Skin of body (tissue), 2 donors: ENCODE measurements around the gene KCNQ1. TPM values are rescaled to one million over a fixed set of nuclear protein-coding genes. Genes with fewer than 3 reads are reported as not detected.
A peak's percentile ranks its signal among the peaks of the same experiment; 100 is the strongest.

Experiments
- DNase-seq: peaks from one replicate; lab custom pipeline; 2025; lab: John Stamatoyannopoulos, UW
- total RNA-seq: library from RNA; depleted of rRNA; stranded (reverse); fragments of >200 nt; gene quantifications from one replicate; pipeline ENCODE4 v1.2.3, GENCODE V29; 2014

The KCNQ1 gene
- total RNA-seq, 1 donor from 2014 or later = 1.3 TPM

DNA sequence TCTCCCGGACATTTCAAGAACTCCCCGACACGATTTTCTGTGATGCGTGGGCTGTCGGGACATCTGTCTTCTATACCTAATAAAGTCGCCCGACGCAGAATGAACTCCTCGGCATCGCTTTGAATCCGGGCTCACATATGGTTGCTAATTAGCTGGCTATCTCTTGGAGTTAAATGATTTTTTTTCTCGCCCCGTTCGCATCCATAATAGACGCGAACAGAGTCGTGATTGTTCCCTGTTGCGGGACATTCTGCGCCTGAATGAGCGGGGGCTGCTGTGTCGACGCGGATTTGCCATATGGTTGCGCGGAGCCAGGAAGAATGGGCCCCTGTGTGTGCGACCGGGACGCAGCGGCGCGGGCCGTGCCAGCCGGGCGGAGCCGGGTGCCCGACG, 424.3 kb downstream of the KCNQ1 start:
- DNase-seq = no peak

DNA sequence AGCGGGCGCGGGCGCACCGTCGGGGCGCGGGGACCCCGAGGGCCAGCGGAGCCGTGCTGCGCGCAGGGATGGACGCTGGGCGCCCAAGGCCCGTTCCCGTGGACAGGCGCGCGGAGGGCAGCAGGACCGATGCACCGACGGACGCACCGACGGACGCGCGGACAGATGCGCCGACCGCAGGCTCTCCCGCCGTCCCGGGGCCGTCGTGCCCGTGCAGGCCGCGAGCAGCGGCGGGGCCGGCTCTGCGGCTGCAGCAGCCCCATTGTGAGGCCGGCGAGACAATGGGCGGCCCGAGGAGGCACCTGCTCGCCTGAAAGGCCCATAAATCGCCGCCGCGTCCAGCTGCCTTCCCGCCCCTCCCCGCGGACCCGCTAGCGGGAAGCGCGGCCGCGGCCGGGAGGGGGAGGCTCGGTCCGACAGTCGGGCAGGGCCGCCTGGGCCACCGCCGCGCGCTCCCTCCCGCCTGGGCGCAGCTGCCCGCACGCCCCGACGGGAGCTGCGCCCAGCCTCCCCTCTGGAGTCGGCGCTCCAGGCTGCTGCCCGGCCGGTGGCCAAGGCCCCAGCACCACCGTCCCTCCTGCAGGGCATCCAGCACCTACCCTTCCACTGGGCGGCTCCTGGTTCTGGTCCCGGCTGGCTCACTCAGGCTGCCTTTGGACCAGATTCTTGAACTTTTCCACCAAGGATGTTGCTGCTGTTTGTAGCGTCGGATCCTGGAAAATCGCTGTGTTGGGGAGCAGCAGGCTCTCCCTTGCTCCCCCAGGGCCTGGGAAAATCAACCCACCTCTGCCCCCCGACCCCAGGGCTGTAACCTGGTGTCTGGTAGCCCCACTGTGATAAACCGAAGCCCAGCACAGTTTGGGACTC, 425.0 kb downstream of the KCNQ1 start:
- no peak for DNase-seq

DNA sequence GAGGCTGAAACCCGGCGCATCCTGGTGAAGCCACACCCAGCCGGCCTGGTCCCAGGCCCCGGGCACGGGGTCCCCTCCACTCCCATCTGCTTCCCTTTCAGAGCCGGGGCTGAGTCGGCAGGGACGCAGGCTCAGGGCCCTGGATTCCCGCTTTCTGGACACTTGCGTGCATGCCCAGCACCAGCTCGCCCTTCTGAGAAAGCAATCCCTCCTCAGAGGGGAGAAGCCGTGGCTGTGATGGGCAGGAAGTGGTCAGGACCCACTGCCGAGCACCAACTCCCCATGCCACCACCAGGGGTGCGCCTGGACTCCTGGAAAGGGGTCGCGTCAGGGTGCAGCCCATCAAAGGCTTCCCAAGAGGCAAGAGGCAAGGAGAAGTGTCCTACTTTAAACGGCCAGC, 425.7 kb downstream of the KCNQ1 start:
- no peak for DNase-seq

DNA sequence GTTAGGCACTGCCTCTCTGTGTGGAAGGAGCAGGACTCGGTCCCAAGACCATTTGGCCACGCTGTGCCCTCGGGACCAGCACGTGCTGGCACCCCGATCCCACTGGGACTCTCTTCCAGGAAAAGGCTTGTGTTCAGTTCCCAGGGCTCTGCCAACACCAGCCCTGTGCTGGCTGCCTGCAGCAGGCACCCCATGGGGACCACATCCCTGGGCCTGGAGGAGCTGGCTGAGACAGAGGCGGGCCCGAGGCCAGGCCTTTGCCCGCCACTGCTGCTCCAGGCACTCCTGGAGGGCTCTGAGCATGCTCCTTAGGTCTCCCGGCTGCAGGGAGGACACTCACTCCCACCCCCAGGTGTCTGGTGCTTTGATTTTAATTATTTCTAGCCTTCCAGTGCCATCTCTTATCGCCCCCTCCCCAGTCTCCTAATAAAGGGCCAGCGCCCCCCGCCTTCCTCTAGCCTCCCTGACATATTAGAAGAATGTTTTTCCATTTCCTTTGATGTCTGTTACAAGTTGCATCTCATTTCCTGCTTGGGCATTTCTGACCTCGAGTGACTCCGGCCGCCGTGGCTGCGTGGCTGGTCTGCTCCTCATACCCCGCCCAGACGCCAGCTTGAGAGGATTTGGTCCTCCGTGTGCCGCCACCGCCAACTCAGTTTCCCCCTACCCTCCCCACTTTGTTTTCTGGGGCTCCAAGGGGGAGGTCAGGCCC, 426.3 kb downstream of the KCNQ1 start:
- DNase-seq = no peak

DNA sequence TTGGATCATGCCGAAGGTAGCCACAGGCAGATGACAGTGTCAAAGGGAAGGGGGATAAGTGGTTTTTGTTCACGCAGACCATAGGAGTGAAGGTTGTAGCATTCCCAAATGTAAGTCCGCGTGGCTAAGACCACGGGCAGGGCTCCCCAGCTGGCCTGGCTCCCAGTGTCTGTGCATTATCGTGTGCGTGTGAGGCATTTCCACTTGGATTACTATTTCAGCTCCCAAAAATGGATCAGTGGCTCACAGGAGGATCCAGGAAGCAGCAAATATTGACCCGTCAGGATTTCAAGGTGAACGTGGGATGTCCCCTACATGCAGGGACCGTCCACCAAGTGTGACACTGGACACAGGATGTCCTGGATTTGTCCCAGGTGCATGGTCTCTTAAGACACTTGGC, 430.2 kb downstream of the KCNQ1 start:
- no peak for DNase-seq

DNA sequence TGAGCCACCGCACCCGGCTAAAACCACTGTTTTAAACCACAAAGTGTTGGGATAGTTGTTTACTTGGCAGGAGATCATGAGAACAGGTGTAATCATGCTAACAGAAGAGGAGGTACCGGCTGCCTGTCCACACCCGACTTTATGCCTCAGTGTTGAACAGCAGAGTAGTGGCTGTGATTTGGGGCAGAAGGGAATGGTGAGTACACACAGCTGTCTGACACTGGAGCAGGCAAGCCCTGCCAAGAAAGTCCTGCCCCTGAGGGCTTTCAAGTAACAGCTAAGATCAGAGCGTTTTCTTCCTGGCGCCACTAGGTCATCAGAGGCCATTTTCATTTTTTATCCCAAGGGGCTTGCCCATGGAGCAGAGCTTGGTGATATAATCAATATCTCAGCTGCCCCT, 432.7 kb downstream of the KCNQ1 start:
- DNase-seq = no peak

DNA sequence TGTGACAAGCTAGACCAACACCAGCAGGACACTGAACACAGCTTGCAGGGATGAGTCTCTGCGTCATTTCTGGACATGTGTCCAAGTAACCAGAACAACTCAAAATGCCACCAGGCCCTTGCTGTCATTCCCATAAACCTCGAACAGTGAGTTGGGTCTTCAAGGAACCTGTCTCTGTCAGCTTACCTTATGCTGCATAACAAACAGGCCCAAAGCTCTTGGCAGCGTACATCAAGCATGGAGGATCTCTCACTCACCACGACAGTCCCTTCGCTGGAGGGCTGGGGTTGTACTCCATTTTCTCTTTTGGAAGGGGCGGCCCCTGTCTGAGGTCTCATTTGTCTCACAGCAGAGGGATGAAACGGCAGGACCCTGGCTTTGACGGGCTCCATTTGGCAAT, 434.0 kb downstream of the KCNQ1 start:
- DNase-seq = no peak

DNA sequence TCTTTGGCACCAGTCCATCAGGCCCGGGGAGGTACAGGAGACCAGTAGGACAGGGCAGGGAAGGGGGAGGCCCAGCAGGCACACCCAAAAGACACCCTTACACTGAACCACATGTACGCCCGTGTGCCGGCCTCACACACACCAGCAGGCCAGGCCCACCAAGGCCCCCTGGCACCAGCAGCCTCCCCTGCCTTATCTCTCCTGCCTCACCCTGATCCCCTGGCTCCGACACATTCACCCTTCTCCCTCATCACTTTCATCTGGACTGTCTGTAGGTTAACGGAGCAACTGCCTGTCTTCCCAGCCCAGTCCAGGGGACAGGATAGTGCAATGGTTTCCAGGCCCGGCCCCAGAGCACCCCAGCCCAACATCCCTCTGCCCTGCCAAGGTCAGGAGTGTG, 435.8 kb downstream of the KCNQ1 start:
- no peak for DNase-seq

DNA sequence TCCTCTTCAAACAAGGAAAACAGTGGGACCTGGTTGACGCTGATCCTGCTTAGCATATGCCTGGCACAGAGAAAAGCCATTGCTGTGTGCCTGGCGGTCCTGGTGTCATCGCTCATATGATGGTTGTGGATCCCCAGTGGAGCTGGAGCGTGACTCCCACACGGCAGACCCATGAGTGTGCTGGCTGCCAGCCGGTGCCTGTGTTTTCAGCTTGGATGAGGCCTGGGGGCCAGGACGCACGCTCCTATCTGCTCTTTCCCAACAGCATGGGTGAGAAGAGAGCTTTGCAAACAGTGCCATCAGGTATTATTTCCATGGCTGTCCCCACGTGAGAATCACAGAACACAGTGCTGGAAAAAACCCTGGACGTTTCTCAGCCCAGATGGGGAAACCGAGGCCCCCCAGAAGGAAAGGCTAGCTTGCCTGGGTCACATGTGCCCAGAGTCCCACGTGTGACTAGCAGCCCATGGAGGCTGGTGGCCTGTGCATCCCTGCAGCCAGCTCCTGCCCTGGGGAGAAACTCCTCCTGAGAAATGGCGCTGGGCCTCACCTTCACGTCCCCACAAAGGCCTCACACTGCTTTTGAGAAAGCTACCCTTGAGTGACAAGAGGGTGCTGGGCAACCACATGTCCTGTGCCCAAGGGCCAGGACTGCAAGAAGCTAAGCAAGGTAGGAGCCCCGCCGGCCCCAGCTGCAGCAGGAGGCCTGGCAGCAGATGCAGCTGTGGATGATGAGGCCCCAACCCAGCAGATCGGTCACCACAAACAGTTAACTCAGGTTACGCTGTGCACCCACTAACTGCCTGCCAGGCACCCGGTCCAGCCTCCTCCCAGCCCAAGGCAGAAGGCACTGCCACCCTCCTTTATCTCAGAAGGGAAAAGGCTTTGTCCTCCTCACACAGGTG, 436.5 kb downstream of the KCNQ1 start:
- no peak for DNase-seq

DNA sequence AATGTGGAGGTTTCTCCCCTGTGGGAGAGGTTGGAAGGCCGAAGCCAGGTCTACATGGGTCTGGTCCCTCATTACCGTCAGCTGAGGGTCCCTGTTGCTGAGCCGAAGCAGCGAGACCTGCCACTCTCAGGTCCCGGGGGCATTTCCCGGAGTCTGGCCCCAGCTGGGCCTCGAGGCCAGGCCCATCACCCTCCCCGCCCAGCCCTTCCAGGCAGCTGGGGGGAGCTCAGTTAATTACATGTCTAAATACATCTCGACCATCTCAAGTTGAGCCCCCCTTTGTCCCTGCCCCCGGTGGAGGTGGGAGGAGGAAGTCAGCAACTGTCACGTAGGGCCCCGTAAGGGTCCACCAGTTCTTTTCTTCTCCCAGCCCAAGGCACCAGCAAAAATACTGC, 437.2 kb downstream of the KCNQ1 start:
- DNase-seq = no peak

DNA sequence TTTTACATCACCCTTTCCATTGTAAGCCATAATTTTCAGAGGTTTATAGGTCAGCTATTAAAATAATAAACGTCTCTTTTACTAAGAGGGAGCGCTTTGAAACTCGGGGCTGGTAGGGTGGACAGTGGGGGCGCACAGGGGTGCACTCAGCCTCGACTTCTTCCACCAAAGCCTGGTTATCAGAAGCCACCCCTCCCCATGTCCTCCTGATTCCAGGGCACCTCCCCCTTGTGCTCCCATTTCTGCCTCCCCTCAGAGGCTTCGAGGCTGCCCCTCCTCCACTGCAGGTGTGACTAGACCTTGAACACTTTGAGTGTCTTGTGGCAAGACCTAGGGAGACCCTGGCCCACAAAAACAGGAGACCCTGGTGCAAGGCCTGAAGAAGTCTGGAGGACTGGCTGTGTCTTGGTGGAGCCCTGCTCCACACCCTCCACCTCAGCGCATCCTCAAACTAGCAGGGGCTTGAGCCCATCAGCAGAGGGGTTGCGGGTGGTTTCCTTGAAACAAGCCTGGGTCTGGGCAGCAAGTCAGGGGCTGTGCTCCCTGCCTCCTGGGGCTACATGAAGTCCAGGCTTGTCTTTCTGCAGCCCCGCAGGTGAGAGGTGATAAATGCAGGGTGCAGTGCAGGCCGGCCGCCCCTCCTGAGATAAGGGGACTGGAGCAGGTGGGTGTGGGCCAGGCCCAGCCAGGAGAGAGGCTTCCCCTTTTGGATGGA, 437.7 kb downstream of the KCNQ1 start:
- DNase-seq = no peak

DNA sequence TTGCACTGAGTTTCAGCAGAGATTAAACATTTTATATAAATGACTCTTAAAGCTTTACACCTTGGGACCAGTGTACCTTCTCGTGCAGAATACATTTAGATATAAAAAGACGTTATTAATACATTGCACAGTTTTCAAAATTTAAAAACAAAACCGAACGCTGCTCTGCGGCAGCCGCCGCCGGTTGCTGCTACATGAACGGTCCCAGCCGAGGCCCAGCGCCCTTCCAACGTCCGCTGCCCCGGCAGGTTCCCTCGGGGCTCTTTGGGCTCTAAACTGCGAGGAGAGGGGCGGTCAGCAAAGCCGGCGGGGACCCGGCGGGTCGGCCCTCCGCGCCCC, 438.8 kb downstream of the KCNQ1 start:
- DNase-seq = no peak

DNA sequence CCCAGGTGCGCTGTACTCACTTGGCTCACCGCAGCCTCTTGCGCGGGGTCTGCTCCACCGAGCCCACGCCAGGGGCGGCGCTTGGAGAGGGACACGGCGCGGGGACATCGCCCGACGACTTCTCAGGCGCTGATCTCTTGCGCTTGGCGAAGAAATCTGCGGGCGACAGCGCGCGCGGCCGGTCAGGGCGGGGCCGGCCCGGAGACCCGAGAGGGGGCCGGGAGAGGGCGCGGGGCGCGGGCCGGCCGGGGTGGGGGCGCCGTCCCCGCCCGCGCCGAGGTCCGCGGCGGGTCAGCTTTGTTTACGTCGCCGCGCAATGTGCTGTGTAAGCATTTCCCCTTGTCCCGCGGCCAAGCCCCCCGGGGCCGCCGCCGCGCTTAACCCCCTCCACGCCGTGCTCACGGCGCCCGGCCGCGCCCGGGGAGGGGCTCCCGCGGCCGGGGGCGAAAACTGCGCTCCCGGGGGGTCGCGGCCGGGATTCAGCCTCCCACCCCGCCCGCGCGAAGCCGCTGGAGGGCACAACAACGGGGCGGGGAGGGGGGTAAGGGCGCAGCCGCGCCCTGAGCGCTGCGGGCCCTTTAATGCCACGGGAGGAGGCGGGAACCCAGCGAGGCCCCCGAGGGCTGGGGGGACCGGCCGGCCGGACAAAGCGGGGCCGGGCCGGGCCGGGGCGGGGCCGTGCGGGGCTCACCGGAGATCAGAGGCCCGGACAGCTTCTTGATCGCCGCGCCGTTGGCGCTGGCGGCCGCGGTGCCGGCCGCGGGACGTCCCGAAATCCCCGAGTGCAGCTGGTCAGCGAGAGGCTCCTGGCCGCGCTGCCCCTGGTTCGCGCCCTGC, 439.4 kb downstream of the KCNQ1 start:
- DNase-seq = no peak

DNA sequence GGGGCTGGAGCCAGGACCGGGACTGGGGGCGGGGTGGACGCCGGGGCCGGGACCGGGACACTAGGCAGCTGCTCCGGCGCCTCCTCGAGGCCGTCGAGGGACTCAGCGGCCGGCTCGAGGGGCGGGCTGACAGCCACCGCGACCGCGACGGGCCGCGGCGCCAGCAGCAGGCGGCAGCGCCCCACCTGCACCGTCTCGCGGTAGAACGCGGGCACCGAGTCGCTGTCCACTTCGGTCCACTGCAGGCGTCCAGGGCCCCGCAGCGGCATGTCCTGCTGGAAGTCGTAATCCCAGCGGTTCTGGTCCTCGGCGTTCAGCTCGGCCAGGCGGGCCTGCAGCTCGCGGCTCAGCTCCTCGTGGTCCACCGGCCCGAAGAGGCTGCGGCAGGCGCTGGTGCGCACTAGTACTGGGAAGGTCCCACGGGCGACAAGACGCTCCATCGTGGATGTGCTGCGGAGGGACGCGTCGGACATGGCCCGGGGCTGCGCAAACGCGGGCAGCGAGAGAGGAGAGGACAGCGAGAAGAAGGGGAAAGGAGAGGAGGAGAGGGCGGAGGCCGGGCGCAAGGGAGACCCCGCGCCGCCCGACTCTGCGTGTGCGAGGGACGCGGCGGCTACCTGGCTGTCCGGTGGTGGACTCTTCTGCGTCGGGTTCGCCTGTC, 440.3 kb downstream of the KCNQ1 start:
- DNase-seq = no peak

DNA sequence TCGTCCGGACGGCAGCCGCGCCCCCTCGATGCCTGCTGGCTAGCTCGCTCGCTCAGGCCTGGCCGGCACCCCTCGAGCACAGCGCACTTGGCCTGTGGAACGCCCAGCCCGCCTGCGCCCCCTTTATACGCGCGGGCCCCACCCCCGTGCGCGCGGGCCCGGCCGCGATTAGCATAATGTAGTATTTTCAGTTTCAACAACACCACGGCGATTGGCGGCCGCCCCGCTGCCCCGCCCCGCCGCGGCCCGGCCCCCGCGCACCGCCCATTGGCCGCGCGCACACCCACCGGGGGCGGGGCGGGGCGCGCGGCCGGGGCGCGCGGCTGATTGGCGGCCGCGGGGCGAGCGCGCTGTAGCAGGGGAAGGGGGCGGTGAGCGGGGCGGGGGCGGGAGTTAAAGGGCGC, 440.9 kb downstream of the KCNQ1 start, which contains the start of gene CDKN1C:
CDKN1C (minus strand) TSS at position 98 of the 404 bp plus-strand sequence. CDS start 319 bp downstream, outside the sequence.
- DNase-seq = peak; percentile 77

DNA sequence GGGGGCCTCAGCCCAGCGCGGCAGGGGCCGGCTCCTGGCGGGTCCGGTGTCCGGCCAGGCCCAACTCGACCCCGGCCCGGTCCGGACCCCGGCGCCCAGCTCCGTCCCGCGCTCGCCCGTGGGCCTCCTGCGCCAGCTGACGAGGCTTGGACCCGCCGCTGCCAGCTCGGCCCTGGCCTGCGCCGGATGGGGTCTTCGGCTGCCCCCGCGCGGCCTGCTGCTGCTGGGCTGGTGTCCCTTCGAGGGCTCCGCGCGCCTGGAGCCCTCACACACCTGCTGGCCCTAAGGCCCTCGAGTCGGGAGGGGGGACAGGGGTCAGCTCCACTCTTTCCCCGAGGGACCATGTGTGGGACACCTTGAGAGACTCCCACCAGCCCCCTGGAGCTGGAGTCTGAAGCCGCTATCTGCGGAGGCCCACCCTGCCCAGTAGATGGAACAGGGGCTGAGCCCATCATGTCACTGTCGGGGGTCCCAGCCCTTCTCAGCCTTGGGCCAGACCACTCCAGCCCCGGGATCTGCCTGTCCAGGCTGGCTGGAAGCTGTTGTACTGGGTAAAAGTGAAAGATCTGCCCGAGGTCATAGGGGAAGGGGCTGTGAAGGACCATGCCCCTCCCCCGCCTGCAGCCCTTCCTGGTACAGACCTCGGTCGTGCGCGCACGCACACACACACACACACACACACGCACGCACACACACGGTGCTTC, 441.5 kb downstream of the KCNQ1 start:
- no peak for DNase-seq

DNA sequence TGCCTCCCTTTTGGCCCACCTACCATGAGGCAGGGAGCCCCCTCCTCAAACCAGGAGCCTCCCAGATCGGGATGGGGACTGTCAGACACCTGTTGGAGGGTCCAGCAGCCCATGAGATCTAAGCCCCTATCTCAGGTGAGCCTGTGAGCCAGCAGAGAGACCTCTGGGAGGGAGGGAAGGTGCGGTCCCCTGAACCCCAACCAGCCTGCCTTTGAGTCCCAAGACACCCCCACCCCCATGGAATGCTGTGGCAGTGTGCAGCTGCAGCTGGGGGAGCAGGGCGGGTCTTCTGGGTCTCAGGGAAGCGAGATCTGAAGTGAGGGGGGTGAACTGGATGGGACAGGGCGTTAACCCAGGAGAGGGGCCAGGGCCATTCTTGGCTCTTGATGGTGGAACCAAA, 442.1 kb downstream of the KCNQ1 start:
- no peak for DNase-seq

DNA sequence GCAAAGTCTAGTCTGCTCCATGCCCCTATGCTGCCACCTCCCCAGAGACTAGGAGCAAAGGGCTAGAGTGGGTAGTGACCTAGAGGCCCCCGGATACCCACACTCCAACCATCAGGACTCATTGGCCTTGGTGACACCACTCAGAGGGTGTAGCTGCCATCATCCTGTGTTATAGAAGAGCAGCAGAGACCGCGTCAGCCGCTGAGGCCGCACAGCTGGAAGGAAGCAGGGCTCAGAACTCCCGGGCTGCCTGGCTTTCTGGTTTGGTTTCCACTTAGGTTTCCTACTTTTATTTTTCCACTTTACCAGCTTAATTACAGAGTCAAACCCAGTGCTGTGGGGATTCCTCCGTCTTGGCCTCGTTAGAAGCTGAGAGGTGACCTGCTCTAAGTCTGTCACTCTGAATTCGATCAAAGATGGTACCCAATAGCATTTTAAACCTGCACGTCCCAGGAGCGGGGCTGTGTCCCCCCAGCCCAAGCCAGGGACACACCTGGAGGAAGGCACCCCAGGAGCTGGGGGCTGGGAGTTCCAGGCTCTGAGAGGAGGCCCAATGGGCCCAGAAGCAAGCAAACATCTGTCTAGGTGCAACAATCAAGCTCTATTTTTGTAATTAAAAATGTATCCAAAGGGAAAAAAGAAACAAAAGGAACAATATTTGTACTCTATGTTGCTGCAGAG, 442.8 kb downstream of the KCNQ1 start:
- DNase-seq = no peak
